HG02852 (cell line): Measurements from ENCODE around the gene ITPR3.

Experiments
- ATAC-seq: cut with Tn5 transposase; IDR thresholded peaks from one replicate; pipeline ENCODE4 v1.9.1; 2021; ENCODE audit warnings: mild to moderate bottlenecking, moderate library complexity; ENCODE audit not compliant: unreplicated experiment

ITPR3 gene

DNA sequence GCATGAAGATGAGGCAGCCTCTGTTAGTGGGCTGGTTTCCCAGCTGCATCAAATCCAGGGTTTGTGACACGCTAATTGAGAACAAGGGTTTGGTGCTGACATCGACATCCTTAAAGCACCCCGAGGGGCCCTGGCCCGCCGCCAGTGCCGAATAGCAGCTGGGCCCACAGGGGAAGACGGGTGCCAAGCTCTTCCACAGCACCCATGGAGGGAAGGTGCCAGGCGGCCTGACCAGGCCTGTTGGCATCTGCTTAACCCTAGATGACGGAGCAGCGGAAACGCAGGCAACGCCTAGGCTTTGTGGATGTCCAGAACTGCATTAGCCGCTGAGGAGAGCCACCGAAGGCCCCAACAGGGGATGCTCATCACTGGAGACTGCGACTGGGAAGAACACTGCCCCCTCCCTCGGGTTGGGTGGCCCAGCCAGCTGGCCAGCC is 74.3 kb downstream of the ITPR3 start:
- no peak for ATAC-seq

DNA sequence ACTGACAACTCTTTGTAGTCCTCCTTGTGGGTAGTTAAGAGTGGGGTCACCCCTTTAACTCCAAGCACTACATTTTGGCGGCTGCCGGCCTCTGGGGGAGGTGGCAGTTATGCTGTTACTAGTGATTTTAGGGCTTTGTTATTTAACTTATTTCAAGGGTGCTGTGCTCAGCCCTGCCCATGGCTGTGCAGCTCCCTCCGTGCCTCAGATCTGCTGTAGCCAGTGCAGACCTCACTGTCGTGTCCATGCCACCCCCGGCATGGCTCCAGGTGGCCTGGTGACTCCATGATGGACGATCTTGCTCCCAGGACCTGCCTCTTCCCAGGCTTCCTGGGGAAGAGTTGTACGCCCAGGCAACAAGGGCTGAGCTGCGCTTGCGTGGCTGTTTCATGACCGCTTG is 75.0 kb downstream of the ITPR3 start:
- no peak for ATAC-seq

DNA sequence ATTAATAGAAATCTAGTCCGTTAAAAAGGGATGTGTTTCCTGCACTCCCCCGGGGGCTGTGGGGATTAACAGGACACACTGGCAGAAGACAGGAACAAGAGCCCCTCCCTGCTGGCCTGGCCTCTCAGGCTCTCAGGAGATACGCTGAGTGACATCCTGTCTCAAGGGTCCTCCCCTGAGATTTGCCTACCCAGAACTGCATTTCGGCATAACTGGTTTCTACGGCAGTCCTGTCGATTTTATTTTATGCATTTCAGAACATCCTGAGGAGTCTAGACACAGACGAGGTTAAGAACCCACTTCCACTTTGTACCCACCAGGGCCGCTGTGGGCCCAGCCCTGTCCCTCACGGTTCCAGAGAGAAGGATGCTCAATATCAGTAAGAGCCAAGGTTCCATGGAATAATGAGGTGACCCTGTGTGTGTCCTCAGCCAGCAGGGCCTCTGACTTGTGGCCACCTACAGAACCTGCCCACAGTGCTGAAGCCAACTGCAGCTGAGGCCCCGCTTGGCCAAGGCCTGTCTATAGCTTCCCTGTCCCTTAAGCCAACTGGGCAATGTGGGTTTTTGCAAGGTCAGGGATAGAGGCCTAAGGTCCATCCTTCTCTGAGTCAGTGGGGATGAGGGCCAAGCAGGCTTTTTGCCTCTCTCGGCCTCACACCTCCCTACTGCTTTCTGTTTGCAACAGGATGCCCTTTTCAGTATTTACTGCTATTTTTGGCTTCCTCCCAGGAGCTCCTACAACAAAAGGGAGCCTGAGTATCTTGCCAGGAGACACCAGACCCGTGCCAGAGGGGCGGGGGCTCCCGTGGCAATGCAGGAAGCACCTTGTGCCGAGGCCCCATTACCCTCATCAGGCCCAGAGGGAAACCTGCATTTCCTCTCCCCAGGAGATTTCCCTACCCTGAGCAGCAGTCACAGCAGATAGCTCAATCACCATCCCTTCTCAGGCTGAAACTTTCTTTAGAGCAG is 75.7 kb downstream of the ITPR3 start:
- no peak for ATAC-seq

- no peak for ATAC-seq
Observed at GRCh38 chr6:33697845-33698244, 76.7 kb downstream of the ITPR3 start.

DNA sequence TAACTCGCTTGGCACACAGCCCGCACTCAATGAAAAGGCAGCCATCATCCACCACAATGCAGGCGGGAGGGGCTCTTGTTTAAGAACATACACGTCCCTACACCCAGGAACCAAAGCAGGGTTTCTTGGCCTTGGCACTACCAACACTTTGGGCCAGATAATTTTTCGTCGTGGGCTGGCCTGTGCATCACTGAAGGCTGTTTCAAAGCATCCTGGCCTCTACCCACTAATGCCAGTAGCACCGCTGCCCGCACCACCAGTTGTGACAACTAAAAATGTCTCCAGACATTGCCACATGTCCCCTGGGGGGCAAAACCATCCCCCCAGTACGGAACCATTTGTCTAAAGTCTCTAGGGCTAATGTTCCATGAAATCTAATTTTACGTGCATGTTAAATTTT is 77.4 kb downstream of the ITPR3 start:
- ATAC-seq: no peak

DNA sequence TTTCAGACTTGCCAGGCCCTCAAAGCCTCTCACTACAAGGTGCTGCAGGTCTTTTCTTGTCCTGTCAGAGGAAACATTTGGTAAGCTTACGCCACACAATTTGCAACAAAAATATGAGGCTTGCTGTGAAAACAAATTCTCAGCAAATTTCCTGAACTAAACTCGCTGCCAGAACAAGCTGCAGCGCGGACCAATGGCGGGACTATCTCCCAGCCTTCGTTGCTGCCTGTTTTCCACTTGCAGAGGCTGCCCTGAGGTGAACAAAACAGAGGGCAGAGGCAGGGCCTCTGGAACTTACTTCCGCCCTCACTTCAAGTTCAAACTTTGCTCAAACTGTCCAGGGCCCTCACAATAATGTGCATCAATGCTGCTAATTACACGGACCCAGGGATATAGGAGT is 78.0 kb downstream of the ITPR3 start:
- no peak for ATAC-seq

DNA sequence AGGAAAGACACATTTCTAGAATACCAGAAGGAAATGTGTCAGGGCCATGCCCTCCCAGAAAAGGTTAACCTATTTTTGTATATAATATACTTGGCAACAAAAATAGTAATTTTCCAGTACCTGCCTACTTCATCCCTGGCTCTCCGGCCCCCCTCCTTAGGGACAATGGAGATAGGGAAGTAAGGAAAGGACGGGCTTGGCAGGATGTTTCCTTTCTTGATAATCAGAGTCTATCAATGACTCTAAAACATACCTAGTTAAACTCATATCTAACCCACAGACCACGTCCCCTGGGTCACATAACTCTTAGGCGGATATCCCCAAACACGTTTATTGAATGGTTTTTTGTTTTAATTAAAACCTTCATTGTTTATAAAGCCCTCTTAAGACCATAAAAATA is 78.6 kb downstream of the ITPR3 start:
- no peak for ATAC-seq

GRCh38 chr6:33700391-33701050 is 79.4 kb downstream of the ITPR3 start:
- no peak for ATAC-seq

DNA sequence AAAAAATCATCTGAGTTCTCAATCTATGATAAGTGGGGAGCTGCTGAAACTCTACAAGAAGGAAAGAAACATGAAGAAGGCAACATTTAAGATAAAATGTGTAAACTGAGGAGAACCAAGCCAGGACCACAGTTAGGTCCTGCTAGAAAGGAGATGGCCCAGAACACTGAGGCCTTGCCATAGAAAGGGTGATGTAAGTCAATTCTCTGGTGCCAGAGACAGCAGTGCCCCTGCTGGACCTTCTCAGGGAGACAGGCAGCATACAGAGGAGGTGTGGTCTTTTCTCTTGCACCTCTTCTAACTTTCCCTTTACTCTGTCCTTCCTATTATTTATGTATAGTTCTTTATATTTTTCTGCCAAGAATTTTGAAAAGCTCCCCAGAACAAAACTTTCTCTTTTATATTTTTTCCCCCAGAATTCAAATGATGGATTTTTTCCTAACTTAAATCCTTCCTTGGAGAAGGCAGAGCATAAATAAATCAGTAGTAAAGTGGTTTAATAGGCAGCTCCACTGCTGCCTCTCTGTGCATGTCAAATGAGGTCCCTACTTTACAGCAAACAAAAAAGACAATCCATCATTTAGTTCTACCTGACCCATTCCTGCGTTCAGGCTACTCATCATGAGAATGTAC is 81.3 kb downstream of the ITPR3 start:
- no peak for ATAC-seq

- no peak for ATAC-seq
Observed at GRCh38 chr6:33704215-33705066, 83.3 kb downstream of the ITPR3 start.

DNA sequence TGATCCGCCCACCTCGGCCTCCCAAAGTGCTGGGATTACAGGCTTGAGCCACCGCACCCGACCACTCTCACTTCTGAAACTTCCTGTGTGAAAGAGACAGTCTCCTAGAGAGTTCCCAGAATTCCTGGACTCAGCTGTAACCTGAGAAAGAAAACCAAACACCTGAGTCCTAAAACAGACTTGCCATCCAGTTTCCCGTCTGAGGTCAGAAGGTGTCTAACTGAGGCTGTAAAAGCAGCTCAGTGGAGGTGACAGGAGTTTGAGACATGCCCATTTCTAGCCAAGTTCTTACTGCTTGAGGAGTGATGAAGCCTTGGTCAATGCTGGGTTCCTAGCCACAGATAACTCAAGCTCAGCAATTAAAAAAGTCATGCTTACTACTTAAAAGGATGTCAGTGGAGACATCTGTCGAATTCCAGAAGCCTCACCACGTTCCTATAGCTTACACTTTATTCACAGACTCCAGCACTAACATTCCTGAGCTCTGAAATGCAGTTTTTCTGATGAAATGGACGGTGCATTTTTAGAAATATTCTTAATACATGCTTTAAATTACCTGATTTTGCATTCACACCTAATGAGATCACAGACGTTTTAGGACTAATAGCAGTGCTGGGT is 84.3 kb downstream of the ITPR3 start:
- no peak for ATAC-seq

DNA sequence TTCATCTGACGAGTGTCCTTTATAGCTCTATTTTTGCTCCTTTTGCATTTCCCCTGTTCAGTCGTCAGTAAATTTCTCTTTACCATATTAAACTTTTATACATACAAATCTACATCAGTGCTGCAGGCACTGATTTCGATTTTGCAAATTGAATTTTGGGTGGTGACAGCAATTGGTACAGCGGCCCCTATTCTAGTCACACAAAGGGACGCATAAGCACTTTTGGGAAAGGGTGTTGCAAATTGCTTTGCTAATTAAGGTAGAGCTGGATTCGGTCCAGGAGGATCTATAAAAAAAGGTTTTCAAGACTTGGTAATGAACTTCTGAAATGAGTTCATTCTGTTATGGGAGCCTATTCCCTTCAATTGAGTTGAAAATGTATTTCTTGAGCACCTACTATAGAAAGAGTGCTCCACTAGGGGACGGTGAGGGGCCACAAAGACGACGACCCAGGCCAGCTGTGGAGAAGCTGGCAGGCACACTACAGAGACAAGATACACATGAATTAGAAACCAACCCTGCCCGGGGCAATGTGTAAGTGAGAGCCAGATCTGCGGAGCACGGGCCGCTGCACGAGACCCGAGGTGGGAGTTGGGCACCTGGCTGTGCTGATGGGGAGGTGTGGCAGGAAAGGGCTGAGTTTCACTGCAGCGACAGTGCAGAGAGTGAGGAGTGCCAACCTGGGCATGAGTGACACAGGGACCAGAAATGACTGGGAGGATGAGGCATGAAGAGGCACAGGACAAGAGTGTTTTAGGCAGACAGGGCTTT is 85.0 kb downstream of the ITPR3 start:
- no peak for ATAC-seq

DNA sequence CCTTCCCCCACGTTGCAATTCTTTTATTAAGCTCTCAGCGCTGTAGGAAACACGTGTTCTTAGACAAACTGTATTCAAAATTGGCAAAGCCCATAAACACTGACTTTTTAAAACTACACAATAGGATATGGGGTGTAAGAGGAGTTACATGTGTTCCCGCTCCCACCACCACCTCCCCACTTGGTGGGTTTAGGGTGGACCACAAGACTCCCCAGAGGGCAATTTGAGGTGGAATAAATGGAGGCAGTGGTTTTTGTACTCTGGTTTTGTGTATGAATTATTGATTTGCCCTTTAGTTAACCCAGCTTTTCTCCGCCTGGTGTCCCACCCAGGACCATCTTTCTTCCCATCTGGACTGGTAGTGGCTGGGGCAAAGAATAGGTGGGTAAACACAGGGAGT is 86.6 kb downstream of the ITPR3 start:
- no peak for ATAC-seq

GRCh38 chr6:33708516-33709204 is 87.5 kb downstream of the ITPR3 start:
- ATAC-seq: no peak

- ATAC-seq: no peak
Observed at GRCh38 chr6:33709605-33710295, 88.6 kb downstream of the ITPR3 start.

- no peak for ATAC-seq
Observed at GRCh38 chr6:33710296-33711121, 89.4 kb downstream of the ITPR3 start.
